Sigmoid colon (tissue), 4 donors: ENCODE results near the gene SLC12A3.

Experiments used
- CTCF ChIP-seq, 4 experiments: fragments of 450-650 bp in 3 of 4; fragments of 200-600 bp in 1 of 4; IDR thresholded peaks; one replicate each; pipeline ENCODE4 v1.5.1; 2016 to 2019; ENCODE audit warnings: antibody characterized with exemption in 4 of 4, mild to moderate bottlenecking in 3 of 4, moderate library complexity in 2 of 4
- EP300 ChIP-seq, 4 donors: sonication (generic); formaldehyde crosslinking; IDR thresholded peaks; one replicate each; pipeline ENCODE4 v1.6.1; 2017; ENCODE audit warnings: antibody characterized with exemption in 4 of 4
- POLR2A ChIP-seq, 2 donors: fragments of 450-650 bp; IDR thresholded peaks; one replicate each; pipeline ENCODE4 v1.6.1; 2016; ENCODE audit warnings: antibody characterized with exemption in 2 of 2, mild to moderate bottlenecking in 2 of 2, moderate library complexity in 2 of 2
- POLR2AphosphoS5 ChIP-seq, 4 donors: sonication (generic); formaldehyde crosslinking; IDR thresholded peaks; one replicate each; pipeline ENCODE4 v1.6.1; 2017; ENCODE audit warnings: antibody characterized with exemption in 4 of 4

DNA sequence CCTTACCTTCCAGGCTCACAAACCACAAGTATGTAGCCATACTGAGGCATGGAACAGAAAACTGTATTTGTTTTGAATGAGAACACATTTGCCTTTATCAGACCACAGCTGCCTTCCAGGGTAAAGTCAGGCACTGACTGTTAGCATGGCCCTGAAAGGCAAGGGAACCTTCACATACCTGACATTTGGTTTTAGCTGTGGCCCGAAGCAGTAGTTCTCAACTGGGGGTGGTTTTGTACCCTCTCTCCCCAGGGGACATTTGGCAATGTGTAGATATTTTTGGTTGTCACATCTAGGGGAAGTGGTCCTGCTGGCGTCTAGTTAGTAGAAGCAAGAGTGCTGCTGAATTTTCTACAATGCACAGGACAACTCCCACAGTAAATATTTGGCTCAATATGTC lies 76.1 kb downstream of the SLC12A3 start:
- TF ChIP-seq POLR2AphosphoS5 (IDR thresholded peaks at IDR 0.05) = no peak
- no peak for TF ChIP-seq CTCF (IDR thresholded peaks at IDR 0.05)
- no peak for TF ChIP-seq POLR2A (IDR thresholded peaks at IDR 0.05)
- TF ChIP-seq EP300 (IDR thresholded peaks at IDR 0.05) = no peak
